HG03280 (cell line): ENCODE measurements around the gene CEP89.
"Not testable (repeated sequence)": the region's sequence is repeated elsewhere in the genome, so short reads cannot be mapped to it uniquely, and the experiment has no call there.

Source experiments
- ATAC-seq: cut with Tn5 transposase; IDR thresholded peaks from one replicate; pipeline ENCODE4 v1.9.1; 2021; ENCODE audit warnings: mild to moderate bottlenecking, moderate library complexity; ENCODE audit not compliant: unreplicated experiment

Gene CEP89

DNA sequence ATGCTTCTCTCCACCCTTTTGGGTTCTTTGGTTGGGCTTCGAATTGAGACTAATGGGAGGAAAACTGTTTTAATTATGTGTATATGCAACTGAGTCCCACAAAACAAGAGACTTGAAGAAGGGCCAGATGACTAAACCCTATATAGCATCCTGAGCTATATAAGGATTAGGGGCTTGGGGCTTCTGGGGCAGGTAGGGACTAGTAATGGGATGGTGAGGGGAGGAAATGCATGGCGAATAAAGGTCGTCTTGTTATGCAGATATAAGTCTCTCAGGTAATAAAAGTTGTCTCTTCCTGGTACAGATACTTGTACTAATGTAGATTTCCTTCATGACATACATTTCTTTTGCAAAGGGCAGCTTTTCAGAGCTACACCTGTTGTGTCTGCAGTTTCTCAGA, 99.4 kb downstream of the CEP89 start:
- ATAC-seq = no peak

DNA sequence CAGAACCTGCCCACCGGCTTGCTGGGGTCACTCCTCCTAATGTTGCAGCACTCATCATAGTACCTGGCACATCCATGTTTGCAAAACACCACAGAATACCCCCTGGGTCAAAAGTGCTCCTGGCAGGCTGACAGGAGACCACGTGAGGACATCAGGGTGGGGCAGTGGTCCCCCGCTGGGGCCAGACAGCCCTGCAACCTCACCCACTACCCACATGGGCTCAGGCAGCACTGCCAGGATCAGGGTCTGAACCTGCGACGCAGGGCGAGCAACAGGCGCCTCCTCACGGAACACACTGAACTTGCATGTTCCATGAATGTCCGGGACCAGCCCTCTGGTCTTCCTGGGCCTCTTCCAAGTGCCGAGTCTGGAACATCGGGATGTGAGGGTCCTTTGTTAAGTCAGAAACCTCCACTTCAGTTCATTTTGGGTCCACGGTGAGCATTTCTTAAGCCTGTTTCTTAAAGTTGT, 100.7 kb downstream of the CEP89 start:
- ATAC-seq = no peak

DNA sequence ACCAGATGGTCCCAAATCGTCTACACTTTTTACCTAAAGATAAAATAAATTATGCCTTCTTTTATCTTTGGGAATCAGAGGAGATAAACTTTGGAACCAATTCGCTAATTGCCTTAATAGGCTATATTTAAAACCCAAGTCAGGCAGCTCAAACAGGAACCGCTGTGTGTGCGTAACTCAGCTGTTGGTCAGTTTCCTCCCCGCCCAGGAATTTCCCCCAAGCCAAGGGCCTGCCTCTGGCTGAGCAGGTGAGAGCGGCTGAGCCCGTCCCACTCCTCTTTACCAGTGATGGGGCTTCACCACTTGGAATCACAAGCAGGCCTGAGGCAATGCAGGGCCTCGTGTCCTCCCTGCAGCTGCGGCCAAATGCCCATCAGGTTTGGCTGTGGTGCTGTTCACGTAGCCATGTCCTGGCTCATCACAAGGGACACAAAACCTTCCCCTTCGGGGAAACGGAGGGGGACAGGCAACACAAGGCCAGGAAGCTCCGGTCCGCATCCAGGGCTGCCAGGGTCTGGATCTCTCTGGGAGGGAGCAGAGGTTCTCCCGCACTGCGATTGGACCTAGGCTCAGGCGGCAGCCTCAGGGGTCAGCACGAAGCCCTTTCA, 101.7 kb downstream of the CEP89 start:
- ATAC-seq = no peak

DNA sequence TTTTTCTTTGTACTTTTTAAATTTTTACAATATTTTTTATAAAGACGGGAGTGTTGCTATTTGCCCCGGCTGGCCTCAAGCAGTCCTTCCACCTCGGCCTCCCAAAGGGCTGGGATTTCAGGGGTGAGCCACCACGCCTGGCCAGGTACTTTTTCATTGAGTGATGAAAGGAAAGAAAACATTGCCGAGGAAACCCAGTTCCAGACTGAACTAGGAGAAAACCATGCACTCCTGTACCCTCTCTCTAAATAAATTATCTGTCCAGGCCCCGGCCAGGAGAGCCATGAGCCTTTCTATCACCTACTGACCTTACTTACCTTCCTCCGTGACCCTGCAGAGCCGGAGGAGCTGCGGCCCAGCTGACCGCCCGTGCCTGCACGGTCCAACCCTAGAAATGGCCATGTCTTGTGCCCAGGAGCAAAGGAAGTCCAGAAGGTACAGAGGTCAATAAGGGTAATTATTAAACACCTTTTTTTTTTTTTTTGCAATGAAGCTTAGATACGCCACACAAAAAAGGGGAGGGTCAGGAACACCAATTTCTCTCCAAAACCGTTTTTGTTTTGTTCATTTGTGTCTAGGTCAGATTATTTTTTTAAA, 102.3 kb downstream of the CEP89 start, which contains the start of gene SLC7A9:
TSS of gene SLC7A9 (minus strand) at position 399 of the 597 bp plus-strand sequence. CDS start 1,233 bp downstream, outside the sequence.
- ATAC-seq = no peak

DNA sequence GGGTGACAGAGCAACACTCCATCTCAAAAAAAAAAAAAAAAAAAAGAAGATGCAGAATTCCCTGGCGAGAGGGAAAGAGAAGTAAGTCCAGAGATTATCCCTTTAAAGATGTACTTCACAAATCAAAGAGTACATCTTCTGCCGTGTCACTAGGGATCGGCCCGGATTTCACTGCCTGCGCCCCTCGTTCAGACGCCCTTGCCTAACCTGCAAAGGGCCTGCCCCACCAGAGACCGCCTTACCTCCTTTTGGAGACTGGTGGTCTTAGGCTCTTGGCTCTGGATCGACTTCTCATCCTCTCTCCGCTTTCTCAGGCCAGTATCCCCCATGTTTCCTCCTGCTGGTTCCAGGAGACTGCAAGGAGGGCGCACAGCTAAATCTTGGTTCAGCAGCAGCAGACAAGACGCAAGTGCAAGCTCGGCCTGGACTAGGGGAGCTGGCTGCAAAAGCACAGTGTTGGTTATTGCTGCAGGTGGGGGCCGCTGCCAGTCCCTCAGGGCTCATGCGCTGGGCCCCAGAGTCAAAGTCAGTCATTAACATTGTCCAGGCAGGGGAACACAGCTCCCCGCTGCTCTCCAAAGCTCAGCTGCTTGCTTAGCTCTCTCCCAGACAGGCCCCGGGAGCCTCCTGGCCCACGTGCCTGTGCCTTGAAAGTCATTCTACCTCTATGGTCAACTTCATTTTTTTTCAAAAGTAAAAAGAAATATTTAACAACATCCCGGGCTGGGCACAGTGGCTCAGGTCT, 103.4 kb downstream of the CEP89 start:
- ATAC-seq = no peak

DNA sequence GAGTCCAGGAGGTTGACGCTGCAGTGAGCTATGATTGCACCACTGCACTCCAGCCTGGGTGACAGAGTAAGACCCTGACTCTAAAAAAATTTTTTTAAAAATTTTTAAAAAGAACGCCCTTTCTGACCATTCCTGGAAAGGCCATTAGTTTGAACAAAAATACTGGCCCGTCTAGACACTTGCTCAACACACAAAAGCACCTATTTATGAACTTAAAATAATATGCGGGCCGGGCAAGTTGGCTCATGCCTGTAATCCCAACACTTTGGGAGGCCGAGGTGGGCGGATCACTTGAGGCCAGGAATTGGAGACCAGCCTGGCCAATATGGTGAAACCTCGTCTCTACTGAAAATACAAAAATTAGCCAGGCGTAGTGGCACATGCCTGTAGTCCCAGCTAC, 104.3 kb downstream of the CEP89 start:
- ATAC-seq = not testable (repeated sequence)

DNA sequence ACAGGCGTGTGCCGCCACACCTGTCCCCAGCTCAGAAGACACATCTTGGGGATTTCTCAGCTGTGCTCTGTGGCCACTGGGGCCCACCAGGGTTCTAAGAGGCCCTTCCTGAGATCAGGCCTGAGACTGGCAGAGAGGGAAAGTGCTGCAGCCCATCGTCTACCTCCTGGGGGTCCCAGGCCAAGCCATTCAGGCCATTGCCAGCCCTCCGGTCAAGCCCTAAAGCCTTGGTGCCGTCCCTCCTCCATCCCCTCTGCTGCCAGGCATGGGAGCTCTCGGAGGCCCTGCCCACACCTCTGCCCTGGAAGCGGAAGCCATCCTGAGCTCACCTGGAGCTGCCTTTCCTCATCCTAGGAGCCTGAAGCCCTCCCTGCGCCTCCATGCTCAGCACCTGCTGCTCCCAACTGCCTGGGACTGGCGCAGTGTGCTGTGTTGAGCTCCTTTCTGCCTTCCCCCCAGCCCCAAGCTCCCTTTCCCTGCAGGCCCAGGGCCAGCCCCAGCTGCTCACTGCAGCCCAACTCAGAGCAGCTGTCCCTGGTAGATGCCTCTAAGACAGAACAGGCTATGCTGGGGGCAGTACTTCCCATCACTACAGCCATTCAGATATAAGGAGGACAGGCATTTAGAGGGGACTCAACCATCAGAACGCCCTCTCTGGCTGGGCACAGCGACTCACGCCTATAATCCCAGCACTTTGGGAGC, 105.0 kb downstream of the CEP89 start:
- no peak for ATAC-seq

DNA sequence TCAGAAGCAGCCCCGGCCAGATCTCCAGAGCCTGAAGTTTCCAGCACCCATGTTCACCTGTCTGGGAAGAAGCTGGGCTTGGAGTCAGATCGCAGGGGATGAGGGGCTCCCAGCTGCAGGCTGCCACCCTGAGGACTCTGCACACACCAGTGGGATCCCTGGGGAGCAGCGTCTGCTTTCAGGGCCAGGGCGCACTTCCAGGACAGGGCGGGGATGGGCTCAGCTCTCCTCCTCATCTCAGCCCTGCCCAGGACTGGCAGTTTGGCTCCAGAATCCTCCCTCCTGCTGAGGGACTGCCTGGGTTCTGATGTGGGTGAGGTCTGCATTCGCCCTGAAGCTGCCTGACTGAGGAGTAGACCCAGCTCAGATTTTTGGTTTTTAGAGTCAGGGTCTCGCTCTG, 105.7 kb downstream of the CEP89 start:
- no peak for ATAC-seq

DNA sequence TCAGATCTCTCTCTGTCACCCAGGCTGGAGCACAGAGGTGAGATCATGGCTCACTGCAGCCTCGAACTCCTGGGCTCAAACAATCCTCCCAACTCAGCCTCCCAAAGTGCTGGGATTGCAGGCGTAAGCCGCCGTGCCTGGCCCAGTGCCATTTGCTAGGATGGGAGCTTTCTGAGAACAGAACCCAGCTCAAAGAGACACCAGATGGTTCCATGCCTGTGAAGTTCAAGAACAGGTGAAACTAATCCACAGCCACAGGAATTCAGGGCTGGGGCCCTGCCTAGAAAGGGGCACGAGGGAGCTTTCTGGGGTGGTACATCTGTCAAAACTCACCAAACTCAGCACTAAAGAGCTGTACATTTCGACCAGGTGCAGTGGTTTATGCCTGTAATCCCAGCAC, 106.4 kb downstream of the CEP89 start:
- no peak for ATAC-seq

DNA sequence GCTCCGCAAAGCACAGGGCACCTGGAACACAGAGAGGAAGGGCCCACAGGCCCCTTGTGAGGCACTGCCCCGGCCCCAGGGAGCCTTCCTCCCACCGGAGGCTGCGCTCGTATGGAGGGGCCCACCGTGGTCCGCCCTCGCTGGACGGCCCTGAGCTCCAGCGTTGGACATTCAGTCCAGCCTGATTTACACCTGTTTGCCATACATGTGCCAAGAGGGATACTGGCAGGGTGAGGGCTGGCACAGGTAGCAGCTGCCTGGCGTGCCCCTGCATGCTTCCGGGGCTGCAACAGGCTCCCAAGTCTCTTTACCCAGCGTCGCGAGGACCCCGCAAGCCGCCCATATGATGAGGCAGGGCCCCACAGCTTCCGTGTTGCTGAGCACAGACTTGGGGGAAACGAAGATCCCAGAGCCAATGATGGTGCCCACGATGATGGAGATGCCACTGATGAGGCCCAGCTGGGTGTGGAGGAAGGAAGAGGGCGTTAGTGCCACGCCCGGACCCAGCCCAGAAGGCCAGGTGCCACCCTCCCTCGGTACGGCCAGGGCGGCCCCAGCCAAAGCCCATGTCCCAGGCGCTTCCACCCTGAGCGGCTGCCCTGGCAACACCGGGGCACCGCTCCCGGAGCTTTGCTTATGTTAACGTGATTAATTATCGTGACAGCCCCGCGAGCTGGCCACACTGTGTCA, 107.3 kb downstream of the CEP89 start:
- ATAC-seq = no peak

DNA sequence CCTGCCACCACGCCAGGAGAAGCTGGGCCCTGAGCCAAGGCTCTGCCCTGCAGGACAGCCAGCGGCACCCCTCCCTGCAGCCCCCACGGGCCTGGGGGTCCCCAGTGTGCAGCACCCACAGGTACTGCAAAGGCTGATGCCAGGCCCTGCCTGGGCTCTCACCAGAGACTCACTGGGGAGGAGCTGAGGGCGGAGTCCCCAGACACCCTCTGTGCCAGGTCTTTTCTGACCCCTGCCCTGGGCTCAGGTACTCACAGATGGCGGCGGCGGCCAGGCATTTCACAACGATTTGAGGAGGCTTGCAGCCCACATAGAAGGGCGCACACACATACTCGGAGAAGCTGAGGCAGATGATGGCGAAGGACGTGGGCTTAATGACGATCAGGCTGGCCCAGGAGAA, 107.9 kb downstream of the CEP89 start:
- ATAC-seq = no peak

DNA sequence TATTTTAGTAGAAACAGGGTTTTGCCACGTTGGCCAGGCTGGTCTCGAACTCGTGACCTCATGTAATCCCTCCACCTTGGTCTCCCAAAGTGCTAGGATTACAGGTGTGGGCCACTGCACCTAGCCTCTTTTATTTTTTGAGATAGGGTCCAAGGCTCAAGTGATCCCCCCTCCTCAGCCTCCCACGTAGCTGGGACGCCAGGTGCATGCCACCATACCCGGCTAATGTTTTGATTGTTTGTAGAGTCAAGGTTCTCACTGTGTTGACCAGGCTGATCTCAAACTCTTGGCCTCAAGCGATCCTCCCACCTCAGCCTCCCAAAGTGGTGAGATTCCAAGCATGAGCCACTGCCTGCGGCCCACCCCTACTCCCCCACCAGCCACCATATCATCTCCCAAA, 108.5 kb downstream of the CEP89 start:
- no peak for ATAC-seq

DNA sequence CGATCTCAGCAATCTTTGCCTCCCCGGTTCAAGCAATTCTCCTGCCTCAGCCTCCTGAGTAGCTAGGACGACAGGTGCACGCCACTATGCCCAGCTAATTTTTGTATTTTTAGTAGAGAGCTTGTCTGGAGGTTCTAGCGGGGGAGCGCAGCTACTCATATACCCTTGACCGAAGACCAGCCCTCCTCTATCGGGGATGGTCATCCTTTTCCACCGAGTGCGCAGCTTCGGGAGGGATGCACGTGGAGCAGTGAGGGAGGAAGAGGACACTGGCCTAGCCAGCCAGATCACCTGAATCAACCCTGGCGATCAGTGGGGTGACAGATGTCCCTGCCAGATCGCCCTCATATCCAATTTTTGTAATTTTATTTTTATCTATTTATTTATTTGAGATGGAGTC, 109.0 kb downstream of the CEP89 start:
- ATAC-seq = no peak

DNA sequence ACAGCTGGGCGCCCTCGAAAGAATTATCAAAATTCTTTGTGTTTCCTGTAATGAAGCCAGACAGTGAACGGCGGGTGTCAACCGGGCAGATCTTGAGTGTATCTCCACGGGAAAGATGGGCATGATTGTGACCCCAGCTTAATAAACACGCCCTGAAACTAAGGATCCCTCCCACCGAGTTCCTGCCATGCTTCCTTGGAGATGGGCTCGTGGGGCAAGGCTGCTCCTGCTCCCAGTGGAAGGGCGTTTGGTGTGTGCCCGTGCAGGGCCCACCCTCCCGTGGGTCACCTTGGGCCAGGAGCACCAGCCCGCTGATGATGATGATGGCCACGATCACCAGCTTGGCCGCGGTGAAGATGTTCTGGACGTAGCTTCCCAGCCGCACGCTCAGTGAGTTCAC, 109.6 kb downstream of the CEP89 start:
- ATAC-seq = no peak

DNA sequence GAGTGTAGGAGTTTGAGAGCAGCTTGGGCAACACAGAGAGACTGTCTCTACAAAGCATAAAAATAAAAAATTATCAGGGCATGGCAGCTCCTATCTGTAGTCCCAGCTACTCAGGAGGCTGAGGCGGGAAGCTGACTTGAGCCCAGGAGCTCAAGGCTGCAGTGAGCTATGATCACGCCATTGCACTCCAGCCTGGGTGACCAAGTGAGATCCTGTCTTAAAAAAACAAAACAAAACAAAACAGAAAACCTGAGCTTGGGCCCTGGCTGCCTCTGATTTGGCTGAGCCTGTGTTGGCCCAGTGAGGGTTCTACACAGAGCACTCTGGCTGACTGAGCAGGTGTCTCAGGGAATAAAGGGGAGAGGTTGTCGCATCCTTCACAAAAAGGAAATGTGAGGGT, 110.2 kb downstream of the CEP89 start:
- no peak for ATAC-seq

DNA sequence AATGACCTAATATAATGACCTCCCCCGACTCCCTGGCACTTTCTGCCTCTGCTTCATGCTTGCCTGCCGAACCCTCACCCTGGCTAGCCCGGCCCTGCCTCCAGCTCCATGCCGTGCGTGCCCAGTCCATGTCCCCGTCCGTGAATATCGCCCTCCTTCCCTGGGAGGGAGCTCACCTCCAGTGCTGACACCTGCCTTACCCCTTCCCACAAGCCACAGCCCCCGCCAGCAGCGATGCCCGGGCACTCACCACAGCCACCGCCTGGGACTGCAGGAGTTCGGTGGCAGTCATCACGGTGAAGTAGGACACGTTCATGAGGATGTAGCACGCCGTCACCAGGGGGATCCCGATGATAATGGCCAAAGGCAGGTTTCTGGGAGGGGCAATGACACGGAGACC, 112.2 kb downstream of the CEP89 start:
- ATAC-seq = no peak

DNA sequence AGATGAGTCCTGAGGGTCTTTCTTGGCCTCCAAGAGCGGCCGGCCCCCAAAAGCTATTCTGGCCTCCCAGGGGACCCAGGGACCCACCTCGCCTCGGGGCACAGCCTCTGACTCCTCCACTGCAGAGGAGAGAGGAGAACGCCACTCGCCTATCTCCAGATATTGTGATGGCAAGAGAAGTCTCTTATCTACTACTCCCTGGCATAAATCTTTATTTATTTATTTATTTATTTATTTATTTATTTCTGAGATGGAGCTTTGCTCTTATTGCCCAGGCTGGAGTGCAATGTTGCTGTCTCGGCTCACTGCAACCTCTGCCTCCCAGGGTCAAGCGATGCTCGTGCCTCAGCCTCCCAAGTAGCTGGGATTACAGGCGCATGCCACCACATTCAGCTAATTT, 113.2 kb downstream of the CEP89 start:
- no peak for ATAC-seq

DNA sequence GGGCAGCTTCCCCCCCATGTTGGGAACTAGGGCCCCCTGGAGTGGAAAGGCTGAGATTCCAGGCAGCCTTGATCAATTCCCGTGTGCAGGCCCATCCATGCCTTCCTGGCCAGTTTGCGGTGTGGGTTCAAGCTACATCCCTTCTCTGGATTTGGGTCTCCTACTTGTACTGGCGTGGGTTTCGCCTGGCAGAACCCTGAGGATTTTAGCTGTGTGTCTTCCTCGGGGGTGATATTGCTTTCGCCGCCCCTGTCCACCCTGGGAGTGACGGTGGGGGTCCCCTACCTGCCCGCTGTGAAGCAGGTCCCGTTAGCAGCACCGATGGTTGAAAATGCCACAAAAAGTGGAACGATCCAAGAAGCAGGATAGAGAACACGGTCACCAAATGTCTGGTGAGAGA, 113.6 kb downstream of the CEP89 start:
- ATAC-seq = no peak

DNA sequence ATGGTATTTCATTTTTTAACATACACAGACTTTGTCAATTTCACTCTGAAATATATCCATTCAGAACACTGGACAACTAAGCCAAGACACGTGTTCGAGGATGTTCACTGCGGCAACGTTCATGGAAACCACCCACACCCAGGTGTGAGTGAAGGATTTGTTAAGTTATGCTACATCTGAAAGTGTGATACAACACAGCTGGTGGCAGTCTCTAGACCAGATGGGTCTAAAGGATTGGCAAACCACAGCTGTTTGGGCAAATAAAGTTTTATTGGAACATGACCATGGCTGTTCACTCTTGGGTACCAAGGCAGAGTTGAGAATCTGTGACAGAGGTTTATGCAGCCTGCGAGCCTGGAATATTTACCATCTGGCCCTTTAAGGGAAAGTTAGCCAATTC, 114.2 kb downstream of the CEP89 start:
- ATAC-seq = no peak

DNA sequence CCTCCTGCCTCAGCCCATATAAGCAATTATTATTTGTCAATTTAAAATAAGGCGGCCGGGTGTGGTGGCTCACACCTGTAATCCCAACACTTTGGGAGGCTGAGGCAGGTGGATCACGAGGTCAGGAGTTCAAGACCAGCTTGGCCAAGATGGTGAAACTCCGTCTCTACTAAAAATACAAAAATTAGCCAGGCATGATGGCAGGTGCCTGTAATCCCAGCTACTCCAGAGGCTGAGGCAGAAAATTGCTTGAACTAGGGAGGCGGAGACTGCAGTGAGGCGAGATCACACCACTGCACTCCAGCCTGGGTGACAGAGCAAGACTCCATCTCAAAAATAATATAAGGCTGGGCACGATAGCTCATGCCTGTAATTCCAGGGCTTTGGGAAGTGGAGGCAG, 114.9 kb downstream of the CEP89 start:
- ATAC-seq = not testable (repeated sequence)

DNA sequence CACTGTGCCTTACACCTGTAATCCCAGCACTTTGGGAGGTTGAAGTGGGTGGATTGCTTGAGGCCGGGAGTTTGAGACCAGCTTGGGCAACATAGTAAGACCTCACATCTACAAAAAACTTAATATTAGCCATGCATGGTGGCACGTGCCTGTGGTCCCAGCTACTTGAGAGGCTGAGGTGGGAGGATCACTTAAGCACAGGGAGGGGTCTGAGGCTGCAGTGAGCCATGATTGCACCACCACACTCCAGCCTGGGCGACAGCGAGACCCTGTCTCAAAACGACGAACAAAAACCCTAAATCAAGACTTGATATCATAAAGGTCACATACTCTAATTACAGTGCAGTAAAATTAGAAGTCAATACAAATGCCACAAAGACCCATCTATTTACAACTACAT, 119.5 kb downstream of the CEP89 start:
- no peak for ATAC-seq
